ENCODE results near the gene PAGE4.

The PAGE4 gene

DNA sequence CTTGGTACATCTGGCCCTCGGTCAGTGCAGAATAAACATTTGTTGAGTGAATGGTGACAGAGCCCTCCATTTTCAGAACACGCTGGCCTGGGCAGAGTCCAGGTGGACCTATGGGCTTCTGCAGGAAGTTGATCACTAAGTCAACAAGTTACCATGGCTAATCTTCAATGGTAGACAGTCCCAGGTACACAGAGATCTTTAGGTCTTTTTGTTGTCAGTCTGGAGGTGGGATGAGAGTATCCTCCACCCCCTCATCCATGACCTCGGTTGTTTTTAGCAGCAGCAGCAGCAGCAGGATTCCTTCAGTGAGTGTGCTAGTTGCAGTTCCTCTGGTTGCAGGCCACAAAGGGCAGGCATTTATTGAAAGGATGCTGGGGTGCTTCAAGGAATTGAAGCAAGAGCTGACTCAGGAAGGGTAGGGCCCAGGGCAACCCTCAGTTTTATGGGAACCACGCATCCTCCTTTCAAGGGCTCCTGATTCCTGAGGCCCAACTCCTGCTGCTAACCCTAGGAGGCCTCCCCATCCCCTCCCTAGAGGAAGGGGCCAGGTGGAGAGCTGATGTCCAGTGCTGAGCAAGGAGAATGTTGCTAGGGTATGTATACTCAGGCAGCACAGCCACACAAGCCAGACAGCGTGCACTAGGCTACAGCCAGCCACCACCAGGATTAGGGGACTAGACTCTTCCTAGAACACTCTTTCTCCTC lies 48.4 kb downstream of the PAGE4 start:
- no peak for DNase-seq

DNA sequence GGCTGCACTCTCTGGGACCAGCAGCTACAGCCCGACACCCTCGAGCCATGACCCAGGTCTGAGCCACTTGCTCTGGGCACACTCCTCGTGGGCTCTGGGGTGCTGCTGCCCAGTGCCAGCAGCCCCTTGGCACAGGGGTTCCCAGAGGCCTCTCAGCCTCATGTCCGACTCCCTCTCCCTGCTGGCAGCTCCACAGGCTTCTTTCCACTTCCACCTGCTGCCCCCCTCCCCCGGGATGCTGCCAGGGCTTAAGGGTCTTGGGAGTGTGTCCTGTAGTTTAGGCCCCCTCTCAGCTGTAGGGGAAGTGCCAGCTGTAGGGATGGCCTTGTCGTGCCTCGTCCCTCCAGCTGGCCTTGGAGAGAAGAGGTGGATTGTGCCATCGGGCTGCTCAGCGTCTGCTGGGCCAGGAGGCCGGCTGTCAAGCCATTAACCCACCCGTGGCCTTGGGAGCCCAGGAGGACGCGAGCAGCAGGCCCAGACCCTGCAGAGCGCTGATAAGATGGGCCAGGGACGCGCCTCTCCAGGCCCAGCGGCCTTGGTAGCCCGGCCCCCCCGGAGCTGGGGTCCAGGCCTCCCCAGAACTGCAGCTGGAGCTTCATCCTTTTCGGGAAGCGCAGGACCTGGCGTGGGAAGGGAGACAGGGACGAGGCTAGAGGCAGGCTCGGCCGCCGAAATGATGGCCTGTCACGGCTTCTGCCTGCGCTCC lies 49.2 kb downstream of the PAGE4 start:
- no peak for DNase-seq

DNA sequence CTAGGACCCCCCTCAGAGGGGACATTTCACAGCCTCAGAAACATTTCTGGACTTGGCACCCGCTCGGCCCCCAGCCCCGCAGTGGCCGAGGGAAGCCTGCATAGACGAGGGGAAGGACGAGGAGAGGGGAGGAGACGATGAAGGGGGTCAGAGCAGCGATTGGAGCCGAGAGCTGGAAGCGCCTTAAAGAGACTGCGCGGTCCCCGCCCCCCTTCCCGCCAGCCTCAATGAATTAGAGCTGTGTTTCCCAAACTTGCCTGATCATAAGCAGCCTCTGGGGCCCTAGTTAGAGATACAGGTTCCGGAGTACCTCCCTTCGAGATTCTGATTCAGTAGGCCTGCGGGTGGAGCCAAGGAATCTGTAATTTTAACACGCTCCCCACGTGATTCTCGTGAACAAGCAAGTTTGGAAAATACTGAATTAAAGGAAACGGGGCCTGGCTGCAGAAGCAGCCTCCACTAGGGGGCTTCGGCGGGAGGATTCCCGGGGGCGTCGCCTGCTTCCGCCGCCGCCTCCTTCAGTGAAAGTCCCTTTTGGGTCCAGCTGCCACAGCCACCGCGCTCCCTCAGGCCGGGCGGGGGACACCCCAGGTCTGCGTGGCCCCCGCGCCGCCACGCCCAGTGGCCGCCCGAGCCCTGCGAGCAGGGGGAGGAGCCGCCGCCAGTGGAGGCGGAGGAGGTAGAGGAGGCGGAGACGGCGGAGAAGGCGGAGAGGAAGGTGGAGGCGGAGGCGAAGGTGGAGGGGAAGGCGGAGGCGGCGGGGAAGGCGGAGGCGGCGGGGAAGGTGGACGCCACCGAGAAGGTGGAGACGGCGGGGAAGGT lies 49.9 kb downstream of the PAGE4 start, which contains the start of gene USP27X:
Gene USP27X (plus strand): TSS at position 651 of the 822 bp plus-strand sequence. CDS start 824 bp downstream, outside the sequence.
- peak; percentile 67 to 72 for DNase-seq

DNA sequence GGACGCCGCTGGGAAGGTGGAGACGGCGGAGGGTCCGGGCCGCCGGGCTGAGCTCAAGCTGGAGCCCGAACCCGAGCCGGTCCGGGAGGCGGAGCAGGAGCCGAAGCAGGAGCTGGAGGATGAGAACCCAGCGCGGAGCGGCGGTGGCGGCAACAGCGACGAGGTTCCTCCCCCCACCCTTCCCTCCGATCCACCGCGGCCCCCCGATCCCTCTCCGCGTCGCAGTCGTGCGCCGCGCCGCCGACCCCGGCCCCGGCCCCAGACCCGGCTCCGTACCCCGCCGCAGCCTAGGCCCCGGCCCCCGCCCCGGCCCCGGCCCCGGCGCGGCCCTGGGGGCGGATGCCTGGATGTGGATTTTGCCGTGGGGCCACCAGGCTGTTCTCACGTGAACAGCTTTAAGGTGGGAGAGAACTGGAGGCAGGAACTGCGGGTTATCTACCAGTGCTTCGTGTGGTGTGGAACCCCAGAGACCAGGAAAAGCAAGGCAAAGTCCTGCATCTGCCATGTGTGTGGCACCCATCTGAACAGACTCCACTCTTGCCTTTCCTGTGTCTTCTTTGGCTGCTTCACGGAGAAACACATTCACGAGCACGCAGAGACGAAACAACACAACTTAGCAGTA lies 50.7 kb downstream of the PAGE4 start:
- DNase-seq = peak in 1 of 2 donors; percentile 18

DNA sequence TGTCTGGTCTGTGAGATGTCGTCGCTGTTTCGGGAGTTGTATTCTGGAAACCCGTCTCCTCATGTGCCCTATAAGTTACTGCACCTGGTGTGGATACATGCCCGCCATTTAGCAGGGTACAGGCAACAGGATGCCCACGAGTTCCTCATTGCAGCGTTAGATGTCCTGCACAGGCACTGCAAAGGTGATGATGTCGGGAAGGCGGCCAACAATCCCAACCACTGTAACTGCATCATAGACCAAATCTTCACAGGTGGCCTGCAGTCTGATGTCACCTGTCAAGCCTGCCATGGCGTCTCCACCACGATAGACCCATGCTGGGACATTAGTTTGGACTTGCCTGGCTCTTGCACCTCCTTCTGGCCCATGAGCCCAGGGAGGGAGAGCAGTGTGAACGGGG lies 51.6 kb downstream of the PAGE4 start:
- DNase-seq = no peak

All from stimulated activated CD4-positive, alpha-beta T cell treated with anti-CD3 and anti-CD28 coated beads, Interleukin-2, amount 100 ng/mL, for 24 hours (primary cell).